GM18517 (cell line): ENCODE data around the gene NRG3.
"Not testable (repeated sequence)": the region's sequence is repeated elsewhere in the genome, so short reads cannot be mapped to it uniquely, and the experiment has no call there.

ENCODE experiments used
- ATAC-seq: cut with Tn5 transposase; IDR thresholded peaks from one replicate; pipeline ENCODE4 v1.9.1; 2021; ENCODE audit warnings: mild to moderate bottlenecking, moderate library complexity; ENCODE audit not compliant: unreplicated experiment

The NRG3 gene

GRCh38 chr10:81957976-81958375 is 83.0 kb downstream of the NRG3 start:
- ATAC-seq, result no peak

DNA sequence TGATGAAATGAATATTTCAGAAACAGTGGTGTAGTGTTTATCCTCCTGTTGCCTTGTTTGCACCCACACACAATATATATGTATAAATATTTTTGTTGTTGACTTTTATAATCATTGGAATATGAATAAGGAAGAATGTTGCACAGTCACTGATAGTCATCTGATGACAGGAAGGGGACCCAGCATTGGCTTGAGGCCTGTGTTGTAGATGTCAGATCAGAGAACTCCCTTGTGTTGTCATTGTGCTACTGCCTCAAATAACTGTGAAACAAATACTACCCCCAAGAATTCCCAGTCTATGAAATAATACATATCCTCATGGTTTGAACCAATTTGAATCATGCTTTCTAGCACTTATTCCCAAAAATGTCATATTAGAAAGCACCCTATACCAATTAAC is 84.0 kb downstream of the NRG3 start:
- no peak for ATAC-seq

DNA sequence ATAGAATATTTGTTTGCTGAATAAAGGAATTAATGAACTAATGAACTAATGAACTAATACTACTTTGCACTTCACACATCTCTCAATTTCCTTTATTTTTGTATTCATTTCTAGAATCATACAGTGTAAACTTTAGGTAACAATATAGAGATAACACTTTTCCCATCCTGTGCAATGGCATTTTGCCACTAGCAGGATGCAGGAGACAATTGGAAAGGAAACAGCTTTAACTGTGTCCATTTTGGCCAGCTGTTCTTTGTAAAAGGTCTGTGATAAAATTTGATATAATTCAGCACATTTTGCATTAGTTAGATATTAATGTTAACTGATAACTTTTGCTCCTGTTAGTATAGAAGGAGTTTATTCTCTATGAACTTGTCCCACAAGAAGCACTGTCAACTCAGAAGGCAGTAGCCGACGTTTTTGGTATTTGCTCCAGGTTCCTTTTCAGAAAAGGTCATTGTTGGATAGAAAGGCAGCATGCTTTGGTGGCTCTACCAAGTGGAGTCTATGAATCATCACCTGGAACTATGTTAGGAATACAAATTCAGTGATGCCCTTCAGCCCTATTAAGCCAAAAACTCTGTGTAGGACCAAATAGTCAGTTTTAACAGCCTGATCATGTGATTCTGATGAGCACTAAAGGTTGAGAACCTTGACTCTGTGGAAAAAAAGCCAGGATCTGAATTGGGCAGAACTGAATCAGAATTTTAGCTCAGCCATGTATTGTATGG is 86.6 kb downstream of the NRG3 start:
- ATAC-seq, result no peak

- no peak for ATAC-seq
Measured at GRCh38 chr10:81963606-81964005, 88.6 kb downstream of the NRG3 start.

- no peak for ATAC-seq
Measured at GRCh38 chr10:81967716-81968115, 92.7 kb downstream of the NRG3 start.

GRCh38 chr10:81969136-81969535 is 94.1 kb downstream of the NRG3 start:
- no peak for ATAC-seq

- no peak for ATAC-seq
Measured at GRCh38 chr10:81978238-81978637, 103.2 kb downstream of the NRG3 start.

DNA sequence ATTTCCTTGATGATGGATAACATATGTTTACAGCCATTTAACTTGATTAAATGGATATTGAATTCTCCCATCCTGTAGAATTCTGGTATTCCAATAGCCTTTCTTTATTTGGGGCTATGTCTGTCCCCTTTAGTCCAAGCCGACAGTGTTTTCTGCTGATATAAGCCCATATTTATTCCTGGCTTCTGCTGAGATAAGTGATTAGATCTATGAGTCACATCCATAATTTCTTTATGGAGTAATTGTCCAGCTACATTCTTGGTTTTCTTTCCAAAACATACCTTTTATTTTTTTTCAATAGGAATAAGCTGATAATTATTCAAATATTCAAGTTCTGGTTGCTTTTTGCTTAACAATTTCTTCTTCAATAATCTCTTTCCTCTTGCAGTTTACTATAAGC is 106.7 kb downstream of the NRG3 start:
- no peak for ATAC-seq

DNA sequence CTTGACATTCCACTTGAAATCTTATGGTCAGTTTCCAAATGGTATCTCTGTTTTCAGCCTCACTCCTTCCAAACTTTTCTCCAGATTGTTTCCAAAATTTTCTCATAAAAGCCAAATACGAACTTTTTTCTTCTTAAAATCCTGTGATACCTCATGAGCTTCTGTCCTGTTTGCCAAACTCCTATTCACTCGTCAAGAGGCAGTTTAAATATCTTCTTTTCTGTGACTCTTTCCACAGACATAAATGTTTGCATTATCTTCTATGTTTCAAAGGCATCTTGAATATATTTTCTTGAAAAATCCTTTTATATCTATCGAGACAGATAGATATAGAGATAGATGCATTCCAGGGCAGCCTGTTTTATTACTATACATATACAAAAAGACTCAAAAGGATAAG is 109.4 kb downstream of the NRG3 start:
- no peak for ATAC-seq

- ATAC-seq, result no peak
Measured at GRCh38 chr10:81995254-81995653, 120.3 kb downstream of the NRG3 start.

- ATAC-seq, result no peak
Measured at GRCh38 chr10:81996927-81997326, 121.9 kb downstream of the NRG3 start.

- no peak for ATAC-seq
Measured at GRCh38 chr10:82020999-82021398, 146.0 kb downstream of the NRG3 start.

GRCh38 chr10:82027711-82028110 is 152.7 kb downstream of the NRG3 start:
- no peak for ATAC-seq

- ATAC-seq, result no peak
Measured at GRCh38 chr10:82037076-82037475, 162.1 kb downstream of the NRG3 start.

GRCh38 chr10:82038587-82038986 is 163.6 kb downstream of the NRG3 start:
- ATAC-seq, result no peak

- ATAC-seq, result no peak
Measured at GRCh38 chr10:82040336-82040735, 165.3 kb downstream of the NRG3 start.

DNA sequence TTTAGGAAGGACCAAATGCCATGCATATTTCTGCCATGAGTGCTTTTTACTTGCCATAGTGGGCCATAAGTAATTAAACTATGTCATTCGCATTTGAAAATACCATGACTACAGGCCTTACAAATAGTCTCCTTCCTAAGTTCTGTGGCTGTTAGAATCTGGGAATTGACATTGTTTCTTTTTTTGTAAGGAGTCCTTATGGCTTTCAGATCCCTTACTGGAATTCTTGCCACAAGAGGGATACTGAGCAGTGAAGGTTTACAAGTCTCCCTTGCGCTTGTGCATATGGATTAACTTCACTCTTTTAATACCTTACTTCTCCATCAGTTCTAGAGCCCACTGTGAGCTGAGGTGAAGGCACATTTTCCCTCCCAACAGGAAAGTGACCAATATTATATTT is 166.0 kb downstream of the NRG3 start:
- no peak for ATAC-seq

- ATAC-seq, result no peak
Measured at GRCh38 chr10:82056391-82056790, 181.4 kb downstream of the NRG3 start.

DNA sequence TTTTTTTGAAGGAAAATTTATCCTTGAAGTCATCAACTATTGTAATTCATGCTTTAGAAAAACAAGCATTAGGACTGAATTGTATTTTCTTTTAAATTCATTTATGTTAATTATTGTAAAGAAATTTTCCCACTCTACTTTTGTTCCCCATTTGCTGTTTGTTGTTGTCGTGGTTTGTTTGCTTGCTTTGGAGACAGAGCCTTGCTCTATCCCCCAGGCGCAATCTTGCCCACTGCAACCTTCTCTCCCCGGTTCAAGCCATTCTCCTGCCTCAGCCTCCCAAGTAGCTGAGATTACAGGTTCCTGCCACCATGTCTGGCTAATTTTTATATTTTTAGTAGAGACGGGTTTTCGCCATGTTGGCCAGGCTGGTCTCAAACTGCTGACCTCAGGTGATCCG is 192.2 kb downstream of the NRG3 start:
- not testable (repeated sequence) for ATAC-seq

DNA sequence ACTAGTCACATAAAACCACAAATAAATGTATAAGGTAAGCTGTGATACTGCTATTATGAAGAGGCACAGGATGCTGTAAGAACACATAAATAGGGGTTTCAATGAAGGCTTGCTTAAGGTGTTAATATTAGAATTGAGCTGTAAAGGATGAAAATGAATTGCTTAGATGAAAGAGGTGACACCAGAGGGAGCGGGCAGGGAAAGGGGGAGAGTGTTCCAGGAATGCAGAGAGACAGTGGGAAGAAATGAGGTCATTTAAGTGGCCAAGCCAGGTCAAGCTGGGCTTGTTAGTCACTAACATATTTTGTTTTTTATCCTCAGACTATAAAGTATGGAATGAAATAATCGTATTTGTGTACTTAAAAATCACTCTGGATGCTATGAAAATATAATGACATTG is 193.5 kb downstream of the NRG3 start:
- no peak for ATAC-seq

- ATAC-seq, result no peak
Measured at GRCh38 chr10:82071231-82071630, 196.2 kb downstream of the NRG3 start.

- ATAC-seq, result no peak
Measured at GRCh38 chr10:82072124-82072523, 197.1 kb downstream of the NRG3 start.

- no peak for ATAC-seq
Measured at GRCh38 chr10:82075605-82076004, 200.6 kb downstream of the NRG3 start.
